Measurements from ENCODE around the gene ADAMTS8. TPM values are rescaled to one million over a fixed set of nuclear protein-coding genes. Genes with fewer than 3 reads are reported as not detected.

The ADAMTS8 gene
- total and polyA plus RNA-seq, 9 of the 15 experiments (the other 6 are each of a cell fraction or from before 2014, with no cell fraction given), result not detected

DNA sequence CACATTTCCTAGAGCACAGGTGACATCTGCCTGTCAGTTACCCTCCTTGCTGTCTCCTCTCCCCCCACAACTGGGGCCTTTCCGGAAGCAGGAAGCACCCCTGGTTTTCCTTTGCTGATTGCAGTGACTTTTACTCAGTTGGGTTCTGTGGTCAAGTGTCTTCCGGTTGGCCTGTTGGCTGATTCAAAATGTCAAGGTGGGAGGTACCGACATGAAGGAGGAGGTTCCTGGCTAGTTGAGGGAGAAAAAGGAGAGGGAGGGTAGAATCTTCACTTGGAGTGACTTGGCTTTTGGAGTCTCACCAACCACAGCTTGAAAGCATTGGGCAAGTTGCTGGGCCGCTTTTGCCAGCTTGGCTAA lies 10.7 kb upstream of the ADAMTS8 start:
- H3K4me3 ChIP-seq, result no peak overlapping the region
- BruUV-seq (replicated peaks), result no TSS peak
- H2AFZ ChIP-seq (ENCODE audit: low read depth, low read length), result no peak overlapping the region
- H4K20me1 ChIP-seq (replicated peaks; ENCODE audit: control insufficient read depth, insufficient read depth, low read length), result 0 out of 2 replicates have a peak, but pooled peaks cover 4% of the 10 kb centered on the region
- no peaks in the 10 kb centered on the region for H3K79me2 ChIP-seq (ENCODE audit: control insufficient read depth, insufficient read depth, low read length)
- no peak overlapping the region for H3K27ac ChIP-seq (ENCODE audit: extremely low read depth, low read depth, low read length)
- H3K36me3 ChIP-seq (ENCODE audit: control insufficient read depth, insufficient read depth, low read length), result no peaks in the 10 kb centered on the region
- intact Hi-C loops (cut with micrococcal nuclease), result no loop called here
- no peak overlapping the region for H3K4me2 ChIP-seq (ENCODE audit: insufficient read depth, low read length)
- no peaks in the 10 kb centered on the region for H3K4me1 ChIP-seq (replicated peaks in 1 of 2; ENCODE audit: control insufficient read depth in 2 of 2, insufficient read depth in 2 of 2, low read length in 2 of 2)
- in situ Hi-C loops (cut with MboI), result loop anchor here (5.0 kb wide), 1 partner anchor 428 kb away; no protein-coding TSS in a partner anchor
- H3K9me3 ChIP-seq (replicated peaks; ENCODE audit: control insufficient read depth, insufficient read depth, low read depth, low read length), result no peaks in the 10 kb centered on the region
- no peak for ATAC-seq
- no peak overlapping the region for H3K9ac ChIP-seq (ENCODE audit: insufficient read depth in 1 of 2, low read depth in 2 of 2, low read length in 2 of 2)
- no peak for FAIRE-seq
- H3K27me3 ChIP-seq (ENCODE audit: control insufficient read depth in 2 of 2, insufficient read depth in 2 of 2, low read length in 2 of 2), result peaks cover 3 to 22% of the 10 kb centered on the region in 2 experiments; a peak in 3 of 5 replicates
- H3K9me1 ChIP-seq (ENCODE audit: control insufficient read depth, insufficient read depth, low read length), result no peaks in the 10 kb centered on the region
- ChIA-PET POLR2A (no interaction called here), CTCF (ENCODE audit: low intra/inter-chr PET ratio) (interaction anchor here (0.6 kb wide), 1 partner anchor 427 kb away, joined by 3 read pairs; no protein-coding TSS in a partner anchor)
- DNase-seq (ENCODE audit: extremely low read depth in 1 of 4, low spot score in 3 of 4), result no peak
- WGBS (ENCODE audit: insufficient coverage, low coverage, missing lambda C conversion rate), result 0% methylated on average over 4 of the region's 4 CpGs
- TF ChIP-seq MEIS2 (IDR thresholded peaks at IDR 0.05; ENCODE audit: partially characterized antibody) (no peak), MYBL2 (IDR thresholded peaks at IDR 0.05; ENCODE audit: low read depth) (no peak), MYBL2 (CRISPR knock-in tag; IDR thresholded peaks at IDR 0.05; ENCODE audit: borderline replicate concordance) (no peak), MAFG (tag; conservative IDR thresholded peaks at IDR 0.05) (no peak), ZNF384 (IDR thresholded peaks at IDR 0.05; ENCODE audit: low read depth, low read length) (no peak)
- TF ChIP-seq, protein P1, sequence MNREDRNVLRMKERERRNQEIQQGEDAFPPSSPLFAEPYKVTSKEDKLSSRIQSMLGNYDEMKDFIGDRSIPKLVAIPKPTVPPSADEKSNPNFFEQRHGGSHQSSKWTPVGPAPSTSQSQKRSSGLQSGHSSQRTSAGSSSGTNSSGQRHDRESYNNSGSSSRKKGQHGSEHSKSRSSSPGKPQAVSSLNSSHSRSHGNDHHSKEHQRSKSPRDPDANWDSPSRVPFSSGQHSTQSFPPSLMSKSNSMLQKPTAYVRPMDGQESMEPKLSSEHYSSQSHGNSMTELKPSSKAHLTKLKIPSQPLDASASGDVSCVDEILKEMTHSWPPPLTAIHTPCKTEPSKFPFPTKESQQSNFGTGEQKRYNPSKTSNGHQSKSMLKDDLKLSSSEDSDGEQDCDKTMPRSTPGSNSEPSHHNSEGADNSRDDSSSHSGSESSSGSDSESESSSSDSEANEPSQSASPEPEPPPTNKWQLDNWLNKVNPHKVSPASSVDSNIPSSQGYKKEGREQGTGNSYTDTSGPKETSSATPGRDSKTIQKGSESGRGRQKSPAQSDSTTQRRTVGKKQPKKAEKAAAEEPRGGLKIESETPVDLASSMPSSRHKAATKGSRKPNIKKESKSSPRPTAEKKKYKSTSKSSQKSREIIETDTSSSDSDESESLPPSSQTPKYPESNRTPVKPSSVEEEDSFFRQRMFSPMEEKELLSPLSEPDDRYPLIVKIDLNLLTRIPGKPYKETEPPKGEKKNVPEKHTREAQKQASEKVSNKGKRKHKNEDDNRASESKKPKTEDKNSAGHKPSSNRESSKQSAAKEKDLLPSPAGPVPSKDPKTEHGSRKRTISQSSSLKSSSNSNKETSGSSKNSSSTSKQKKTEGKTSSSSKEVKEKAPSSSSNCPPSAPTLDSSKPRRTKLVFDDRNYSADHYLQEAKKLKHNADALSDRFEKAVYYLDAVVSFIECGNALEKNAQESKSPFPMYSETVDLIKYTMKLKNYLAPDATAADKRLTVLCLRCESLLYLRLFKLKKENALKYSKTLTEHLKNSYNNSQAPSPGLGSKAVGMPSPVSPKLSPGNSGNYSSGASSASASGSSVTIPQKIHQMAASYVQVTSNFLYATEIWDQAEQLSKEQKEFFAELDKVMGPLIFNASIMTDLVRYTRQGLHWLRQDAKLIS (CRISPR knock-in tag; IDR thresholded peaks at IDR 0.05), result no peak
- TF ChIP-seq, protein P2, sequence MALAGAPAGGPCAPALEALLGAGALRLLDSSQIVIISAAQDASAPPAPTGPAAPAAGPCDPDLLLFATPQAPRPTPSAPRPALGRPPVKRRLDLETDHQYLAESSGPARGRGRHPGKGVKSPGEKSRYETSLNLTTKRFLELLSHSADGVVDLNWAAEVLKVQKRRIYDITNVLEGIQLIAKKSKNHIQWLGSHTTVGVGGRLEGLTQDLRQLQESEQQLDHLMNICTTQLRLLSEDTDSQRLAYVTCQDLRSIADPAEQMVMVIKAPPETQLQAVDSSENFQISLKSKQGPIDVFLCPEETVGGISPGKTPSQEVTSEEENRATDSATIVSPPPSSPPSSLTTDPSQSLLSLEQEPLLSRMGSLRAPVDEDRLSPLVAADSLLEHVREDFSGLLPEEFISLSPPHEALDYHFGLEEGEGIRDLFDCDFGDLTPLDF (CRISPR knock-in tag; IDR thresholded peaks at IDR 0.05), result no peak
